GM12872 (cell line): Measurements from ENCODE around the gene KRTAP16-1.
A peak's percentile ranks its signal among the peaks of the same experiment; 100 is the strongest.

Experiments used
- TF ChIP-seq, protein P1 (sequence below): IDR thresholded peaks from 3 replicates; pipeline ENCODE4 v1.5.1; 2011; ENCODE audit warnings: low read depth, mild to moderate bottlenecking, low read length, moderate library complexity; ENCODE audit not compliant: insufficient read depth

Gene KRTAP16-1

DNA sequence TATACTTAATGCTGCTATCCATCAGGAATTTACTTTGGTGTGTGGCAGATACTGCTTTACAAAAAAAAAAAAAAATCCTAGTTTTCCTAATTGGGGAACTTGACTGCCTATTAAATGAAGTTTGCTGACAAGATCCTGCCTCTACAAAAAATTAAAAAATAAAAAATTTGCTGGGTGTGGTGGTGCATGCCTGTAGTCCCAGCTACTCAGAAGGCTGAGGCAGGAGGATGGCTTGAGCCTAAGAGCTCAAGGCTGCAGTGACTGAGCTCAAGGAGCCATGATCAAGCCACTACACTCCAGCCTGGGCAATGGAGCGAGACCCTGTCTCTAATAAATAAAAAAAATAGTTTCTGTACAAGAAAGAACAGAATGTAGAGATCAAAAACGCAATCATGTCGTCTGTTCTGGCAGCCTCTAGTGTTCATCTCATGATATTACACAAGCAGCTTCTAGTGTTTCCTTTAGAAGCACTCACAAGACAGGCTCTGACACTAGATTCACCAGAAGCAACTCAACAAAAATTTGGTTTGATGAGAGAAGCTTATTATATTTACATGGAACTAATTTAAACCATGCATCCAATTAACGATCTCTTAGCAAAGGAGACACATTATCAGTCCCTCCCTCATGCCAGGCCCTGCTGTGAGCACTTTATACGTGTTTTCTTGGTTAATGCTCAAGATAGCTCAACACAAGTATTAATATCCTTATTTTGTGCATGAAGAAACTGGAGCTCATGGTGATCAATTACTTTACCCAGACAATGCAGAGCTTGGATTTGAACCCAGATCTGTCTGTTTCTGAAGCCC lies 13.2 kb upstream of the KRTAP16-1 start:
- TF ChIP-seq, protein P1, sequence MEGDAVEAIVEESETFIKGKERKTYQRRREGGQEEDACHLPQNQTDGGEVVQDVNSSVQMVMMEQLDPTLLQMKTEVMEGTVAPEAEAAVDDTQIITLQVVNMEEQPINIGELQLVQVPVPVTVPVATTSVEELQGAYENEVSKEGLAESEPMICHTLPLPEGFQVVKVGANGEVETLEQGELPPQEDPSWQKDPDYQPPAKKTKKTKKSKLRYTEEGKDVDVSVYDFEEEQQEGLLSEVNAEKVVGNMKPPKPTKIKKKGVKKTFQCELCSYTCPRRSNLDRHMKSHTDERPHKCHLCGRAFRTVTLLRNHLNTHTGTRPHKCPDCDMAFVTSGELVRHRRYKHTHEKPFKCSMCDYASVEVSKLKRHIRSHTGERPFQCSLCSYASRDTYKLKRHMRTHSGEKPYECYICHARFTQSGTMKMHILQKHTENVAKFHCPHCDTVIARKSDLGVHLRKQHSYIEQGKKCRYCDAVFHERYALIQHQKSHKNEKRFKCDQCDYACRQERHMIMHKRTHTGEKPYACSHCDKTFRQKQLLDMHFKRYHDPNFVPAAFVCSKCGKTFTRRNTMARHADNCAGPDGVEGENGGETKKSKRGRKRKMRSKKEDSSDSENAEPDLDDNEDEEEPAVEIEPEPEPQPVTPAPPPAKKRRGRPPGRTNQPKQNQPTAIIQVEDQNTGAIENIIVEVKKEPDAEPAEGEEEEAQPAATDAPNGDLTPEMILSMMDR, result peak; percentile 93

- TF ChIP-seq, protein P1, result no peak
Observed at GRCh38 chr17:41318231-41318630, 9.1 kb upstream of the KRTAP16-1 start.

- TF ChIP-seq, protein P1, result no peak
Observed at GRCh38 chr17:41315814-41316445, 6.8 kb upstream of the KRTAP16-1 start.

- TF ChIP-seq, protein P1, result no peak
Observed at GRCh38 chr17:41315204-41315794, 6.2 kb upstream of the KRTAP16-1 start, which contains the start of gene KRTAP17-1. TSS of gene KRTAP17-1 (minus strand) at chr17:41315710. CDS start at chr17:41315650, 60 bp downstream.

DNA sequence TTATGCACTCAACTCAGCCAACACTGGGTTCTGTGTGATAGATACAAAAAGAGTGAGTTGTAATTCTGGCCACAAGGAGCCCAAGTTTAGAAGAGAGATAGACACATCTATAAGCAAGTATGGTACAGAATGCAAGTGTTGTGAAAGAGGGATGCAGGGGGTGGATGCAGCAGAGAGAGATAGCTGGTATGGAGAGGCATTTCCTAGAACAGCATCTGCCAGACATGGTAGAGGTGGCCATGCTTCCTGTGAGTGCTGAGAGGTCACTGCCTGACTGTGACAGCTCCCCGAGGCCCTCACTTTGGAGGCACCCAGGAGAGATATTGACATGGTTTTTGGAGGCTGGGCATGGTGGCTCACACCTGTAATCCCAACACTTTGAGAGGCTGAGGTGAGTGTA lies 2.0 kb upstream of the KRTAP16-1 start:
- TF ChIP-seq, protein P1, result no peak

DNA sequence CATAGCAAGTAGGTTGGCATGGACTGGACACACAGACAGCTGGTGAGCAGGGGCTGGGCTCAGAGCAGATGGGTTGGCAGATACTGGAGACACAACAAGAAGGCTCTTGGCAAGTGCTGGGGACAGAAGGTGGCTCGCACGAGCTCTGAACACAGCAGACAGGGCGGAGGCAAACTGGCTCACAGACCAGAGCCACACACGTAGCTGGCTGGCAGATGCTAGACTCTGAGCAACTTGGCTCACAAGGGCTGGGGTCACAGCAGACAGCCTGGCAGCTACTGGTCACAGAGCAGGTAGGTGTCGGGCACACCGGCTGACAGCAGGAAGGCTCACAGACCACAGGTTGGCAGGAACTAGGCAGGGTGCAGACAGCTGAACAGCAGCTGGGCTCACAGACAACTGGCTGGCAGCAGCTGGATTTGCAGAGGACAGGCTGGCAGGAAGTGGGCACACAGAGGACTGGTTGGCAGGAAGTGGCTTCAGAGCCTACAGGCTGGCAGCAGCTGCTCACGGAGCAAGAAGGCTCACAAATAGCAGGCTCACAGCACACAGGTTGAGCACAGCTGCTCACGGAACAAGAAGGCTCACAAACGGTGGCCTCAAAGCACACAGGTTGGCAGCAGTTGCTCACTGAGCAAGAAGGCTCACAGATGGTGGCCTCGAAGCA lies 725 bp downstream of the KRTAP16-1 start:
- TF ChIP-seq, protein P1, result no peak

GRCh38 chr17:41307647-41308046 lies 1.5 kb downstream of the KRTAP16-1 start:
- TF ChIP-seq, protein P1, result no peak
